HG03342 (cell line): Measurements from ENCODE around the gene ZNF333.
A peak's percentile ranks its signal among the peaks of the same experiment; 100 is the strongest.

Source experiments
- ATAC-seq: cut with Tn5 transposase; IDR thresholded peaks from one replicate; pipeline ENCODE4 v1.9.1; 2021; ENCODE audit warnings: mild to moderate bottlenecking, moderate library complexity; ENCODE audit not compliant: unreplicated experiment

ZNF333 gene

GRCh38 chr19:14689598-14690503, at the start of gene ZNF333:
Gene ZNF333 (plus strand): TSS chr19:14690048. CDS start chr19:14693492, 3,444 bp downstream.
- peak; percentile 86 for ATAC-seq

- no peak for ATAC-seq
Observed at GRCh38 chr19:14648506-14648905, 41.3 kb upstream of the ZNF333 start.

GRCh38 chr19:14649020-14649419, 40.8 kb upstream of the ZNF333 start:
- no peak for ATAC-seq

GRCh38 chr19:14650161-14650560, 39.7 kb upstream of the ZNF333 start:
- ATAC-seq: no peak

- no peak for ATAC-seq
Observed at GRCh38 chr19:14654786-14655560, 34.9 kb upstream of the ZNF333 start.

GRCh38 chr19:14655726-14656125, 34.1 kb upstream of the ZNF333 start:
- no peak for ATAC-seq

- ATAC-seq: no peak
Observed at GRCh38 chr19:14659874-14660489, 29.9 kb upstream of the ZNF333 start.

GRCh38 chr19:14661372-14661924, 28.4 kb upstream of the ZNF333 start:
- no peak for ATAC-seq

GRCh38 chr19:14669940-14670339, 19.9 kb upstream of the ZNF333 start:
- ATAC-seq: no peak

GRCh38 chr19:14670408-14670807, 19.4 kb upstream of the ZNF333 start:
- no peak for ATAC-seq

GRCh38 chr19:14672188-14672872, 17.5 kb upstream of the ZNF333 start:
- no peak for ATAC-seq

GRCh38 chr19:14673088-14673487, 16.8 kb upstream of the ZNF333 start:
- no peak for ATAC-seq

GRCh38 chr19:14674764-14675163, 15.1 kb upstream of the ZNF333 start, which contains the start of gene ADGRE3:
Gene ADGRE3 (minus strand): TSS chr19:14674844. CDS start chr19:14674770, 74 bp downstream.
- no peak for ATAC-seq

- ATAC-seq: no peak
Observed at GRCh38 chr19:14676762-14677161, 13.1 kb upstream of the ZNF333 start.

GRCh38 chr19:14677464-14677863, 12.4 kb upstream of the ZNF333 start:
- ATAC-seq: no peak

- no peak for ATAC-seq
Observed at GRCh38 chr19:14678199-14678598, 11.6 kb upstream of the ZNF333 start.

GRCh38 chr19:14682084-14682483, 7.8 kb upstream of the ZNF333 start:
- ATAC-seq: no peak

- no peak for ATAC-seq
Observed at GRCh38 chr19:14683439-14683838, 6.4 kb upstream of the ZNF333 start.

- no peak for ATAC-seq
Observed at GRCh38 chr19:14686411-14686810, 3.4 kb upstream of the ZNF333 start.

GRCh38 chr19:14694641-14695266, 4.9 kb downstream of the ZNF333 start:
- no peak for ATAC-seq
